GM18502 (cell line): Measurements from ENCODE around the gene KIAA0930.

ENCODE experiments used
- ATAC-seq: cut with Tn5 transposase; IDR thresholded peaks from one replicate; pipeline ENCODE4 v1.9.1; 2021; ENCODE audit warnings: mild to moderate bottlenecking; ENCODE audit not compliant: unreplicated experiment, poor library complexity

Gene KIAA0930

DNA sequence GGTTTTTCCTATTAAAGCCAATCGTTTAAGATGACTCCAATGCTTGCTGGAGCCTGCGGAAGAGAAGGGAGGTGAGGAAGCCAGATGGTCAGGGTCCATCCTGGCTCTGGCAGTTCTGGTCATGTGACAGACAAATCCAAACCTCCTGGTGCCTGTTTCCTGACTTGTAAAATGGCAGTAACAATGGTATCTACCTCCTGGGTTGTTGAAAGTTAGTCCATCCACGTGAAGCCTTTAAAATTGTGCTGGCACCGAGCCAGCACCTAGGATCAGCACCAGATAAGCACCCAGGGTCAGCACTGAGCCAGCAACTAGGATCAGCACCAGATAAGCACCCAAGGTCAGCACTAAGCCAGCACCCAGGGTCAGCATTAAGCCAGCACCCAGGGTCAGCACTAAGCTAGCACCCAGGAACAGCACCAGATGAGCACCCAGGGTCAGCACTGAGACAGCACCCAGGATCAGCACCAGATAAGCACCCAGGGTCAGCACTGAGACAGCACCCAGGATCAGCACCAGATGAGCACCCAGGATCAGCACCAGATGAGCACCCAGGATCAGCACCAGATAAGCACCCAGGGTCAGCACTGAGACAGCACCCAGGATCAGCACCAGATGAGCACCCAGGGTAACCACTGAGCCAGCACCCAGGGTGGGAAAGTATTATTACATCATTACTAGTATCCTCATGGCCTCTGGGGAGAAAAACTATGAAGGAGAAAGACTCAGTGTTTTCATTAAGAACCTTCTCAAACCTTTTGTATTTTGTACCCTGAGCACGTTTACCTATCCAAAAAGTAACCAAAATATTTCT, 17.2 kb downstream of the KIAA0930 start:
- no peak for ATAC-seq

GRCh38 chr22:45221201-45221600, 19.5 kb downstream of the KIAA0930 start:
- no peak for ATAC-seq

DNA sequence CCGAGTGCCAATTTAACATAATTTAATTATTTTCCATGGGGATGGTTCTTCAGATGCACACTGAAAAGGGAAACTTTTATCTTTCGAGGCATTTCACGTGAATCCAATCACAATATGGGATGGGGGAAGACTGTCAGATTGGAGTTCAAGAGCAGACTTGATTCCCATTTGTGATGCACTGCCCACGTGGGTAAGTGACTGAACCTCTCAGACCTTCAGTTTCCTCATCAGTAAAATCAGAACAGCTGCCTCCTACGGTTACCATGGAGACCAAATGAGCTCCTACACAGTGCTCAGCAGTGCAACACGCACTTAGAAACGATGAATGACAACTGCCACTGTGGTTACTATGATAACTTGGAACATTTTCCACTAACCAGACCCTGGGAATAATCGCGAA, 21.7 kb downstream of the KIAA0930 start:
- ATAC-seq = no peak

DNA sequence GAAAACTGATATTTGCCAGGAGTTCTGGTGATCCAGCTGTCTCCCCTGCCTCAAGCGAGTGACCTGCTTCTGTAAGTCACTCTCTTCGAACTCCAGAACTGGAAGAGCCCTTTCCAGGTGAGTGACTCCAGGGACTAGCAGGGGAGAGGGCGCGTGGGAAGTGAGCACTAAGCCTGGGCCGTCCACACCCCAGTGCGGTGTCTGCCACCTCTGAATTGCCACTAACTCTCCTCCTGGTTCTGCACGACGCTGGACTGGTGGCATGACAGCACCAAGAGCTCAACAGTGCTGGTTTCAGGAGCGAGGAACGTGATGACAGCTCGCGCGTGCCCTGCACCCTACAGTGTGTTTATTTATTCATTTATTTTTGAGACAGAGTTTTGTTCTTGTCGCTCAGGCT, 22.9 kb downstream of the KIAA0930 start:
- ATAC-seq = no peak

GRCh38 chr22:45217345-45217744, 23.3 kb downstream of the KIAA0930 start:
- no peak for ATAC-seq

GRCh38 chr22:45216133-45217003, 24.3 kb downstream of the KIAA0930 start:
- no peak for ATAC-seq

DNA sequence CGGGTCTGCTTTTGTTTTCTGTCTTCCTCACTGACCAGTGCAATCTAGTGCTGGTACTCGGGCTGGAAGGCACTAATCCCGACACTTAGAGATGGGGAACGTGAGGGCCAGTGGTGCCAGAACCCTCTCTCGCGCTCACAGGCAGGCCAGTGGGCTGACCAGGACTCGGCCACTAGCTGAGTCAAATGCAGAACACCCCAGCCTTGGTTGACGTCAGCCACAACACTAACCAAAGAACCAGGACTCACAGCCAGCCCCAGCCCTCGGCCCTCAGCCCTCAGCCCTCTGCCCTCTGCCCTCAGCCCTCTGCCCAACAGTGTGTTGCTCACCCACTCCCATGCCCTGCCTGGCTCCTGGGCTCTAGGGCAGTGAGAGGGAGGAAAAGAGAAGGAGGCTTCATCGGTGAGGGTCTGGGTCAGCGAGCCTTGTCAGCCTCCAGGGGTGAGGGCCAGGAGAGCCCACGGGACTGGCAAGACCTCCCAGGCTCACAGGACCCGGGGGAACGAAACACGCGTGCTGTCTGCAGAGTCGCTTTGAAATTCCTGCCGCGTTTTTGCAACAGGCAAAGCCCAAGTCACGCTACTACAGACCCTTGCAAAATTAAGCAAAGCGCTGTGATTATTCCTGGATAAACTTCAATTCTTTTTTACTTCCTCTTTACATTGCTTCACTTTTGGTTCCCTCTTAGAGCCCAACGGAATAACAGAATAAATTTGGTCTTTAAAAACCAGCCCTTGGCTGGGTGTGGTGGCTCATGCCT, 27.5 kb downstream of the KIAA0930 start:
- no peak for ATAC-seq

DNA sequence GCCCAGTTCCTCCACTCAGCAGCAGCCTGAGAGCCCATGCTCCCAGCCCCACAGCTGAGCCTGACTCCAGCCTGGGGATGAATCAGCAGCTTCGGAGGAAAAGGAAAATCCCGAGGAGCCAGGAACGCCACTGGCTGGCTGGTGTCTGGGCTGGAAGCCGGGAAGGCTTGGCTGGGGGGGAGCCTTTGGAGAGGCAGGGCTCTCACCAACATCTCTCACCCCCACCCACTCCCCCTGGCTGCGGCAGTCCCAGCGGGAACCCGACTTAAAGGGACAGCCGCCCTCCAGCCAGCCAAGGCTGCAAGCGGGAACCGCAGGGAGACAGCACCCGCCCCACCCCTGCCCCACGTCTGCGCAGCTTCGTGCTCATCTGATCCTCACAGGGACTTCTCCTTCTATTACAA, 28.4 kb downstream of the KIAA0930 start:
- ATAC-seq = no peak

DNA sequence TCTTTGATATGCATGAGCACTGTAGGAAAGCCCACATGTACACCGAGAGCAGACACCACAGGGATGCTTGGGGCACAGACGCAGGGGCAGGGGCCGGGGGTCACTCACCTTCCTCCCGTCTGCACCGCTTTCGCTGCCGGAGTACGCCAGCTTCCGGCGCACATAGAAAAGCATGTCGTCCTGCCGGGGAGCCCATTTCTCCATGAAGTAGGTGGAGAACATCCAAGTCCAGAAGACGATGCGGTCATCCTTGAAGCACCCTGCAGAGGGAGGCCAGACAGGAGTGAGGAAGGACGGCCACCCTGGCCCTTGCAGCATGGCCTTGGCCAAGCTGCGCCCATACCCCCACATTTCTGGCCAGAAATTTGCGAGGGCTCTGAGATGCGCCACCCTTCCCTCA, 28.8 kb downstream of the KIAA0930 start:
- no peak for ATAC-seq

GRCh38 chr22:45211435-45211834, 29.3 kb downstream of the KIAA0930 start:
- ATAC-seq = no peak

DNA sequence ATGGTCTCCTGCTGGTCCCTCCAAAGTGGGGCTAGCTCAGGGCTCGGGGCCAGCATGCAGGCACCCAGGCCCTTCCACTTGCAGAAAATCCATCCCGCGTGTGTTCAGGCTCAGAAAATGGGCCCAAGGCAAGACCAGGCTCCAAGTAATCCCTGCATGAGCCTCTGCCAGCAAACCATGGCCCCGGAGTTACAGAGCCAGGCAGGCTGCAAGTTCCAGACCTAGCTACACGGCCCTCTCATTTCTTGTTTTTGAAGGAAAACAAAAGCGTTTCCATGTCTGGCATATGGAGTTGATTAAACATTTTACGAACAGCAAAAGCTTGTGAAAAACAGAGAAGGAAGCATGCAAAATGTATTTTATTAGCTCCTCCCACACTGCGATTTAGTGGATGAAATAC, 29.7 kb downstream of the KIAA0930 start:
- ATAC-seq = no peak

DNA sequence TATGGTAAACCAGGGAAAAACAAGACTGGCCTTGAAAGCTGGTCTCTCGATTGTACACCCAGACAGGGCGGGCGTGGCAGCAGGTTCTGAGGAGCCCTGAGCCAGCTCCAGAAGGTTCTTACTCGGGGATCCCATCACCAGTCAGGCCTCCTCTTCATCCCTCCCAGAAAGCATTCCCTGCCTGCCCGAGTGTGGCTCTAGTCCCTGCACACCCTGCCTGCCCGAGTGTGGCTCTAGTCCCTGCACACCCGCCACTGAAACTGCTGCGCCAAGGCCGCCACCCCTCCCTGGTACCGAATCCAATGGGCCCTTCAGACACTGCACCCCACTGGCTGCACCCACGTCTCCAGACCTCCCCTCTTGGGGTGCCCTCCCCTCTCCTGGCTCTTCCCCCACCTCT, 30.1 kb downstream of the KIAA0930 start:
- ATAC-seq = no peak

DNA sequence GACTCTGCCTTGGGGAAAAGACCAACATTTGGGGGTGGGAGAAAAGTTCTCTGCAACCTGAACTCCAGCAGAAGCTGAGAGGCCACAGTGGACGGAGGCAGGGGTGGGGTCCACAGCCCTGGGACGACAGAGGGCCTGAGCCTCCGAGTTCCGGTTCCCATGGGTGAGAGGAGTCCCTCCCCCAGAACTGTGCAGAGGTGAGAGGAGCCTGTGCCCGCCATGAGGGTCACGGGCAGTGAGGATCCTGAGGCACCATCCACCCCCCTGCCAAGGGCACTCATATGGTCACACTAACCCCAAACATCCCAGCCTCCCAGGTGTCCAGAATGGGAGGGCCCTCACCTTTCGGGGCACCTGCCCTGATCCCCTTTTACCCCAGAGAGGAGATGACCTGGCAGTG, 30.5 kb downstream of the KIAA0930 start:
- no peak for ATAC-seq

DNA sequence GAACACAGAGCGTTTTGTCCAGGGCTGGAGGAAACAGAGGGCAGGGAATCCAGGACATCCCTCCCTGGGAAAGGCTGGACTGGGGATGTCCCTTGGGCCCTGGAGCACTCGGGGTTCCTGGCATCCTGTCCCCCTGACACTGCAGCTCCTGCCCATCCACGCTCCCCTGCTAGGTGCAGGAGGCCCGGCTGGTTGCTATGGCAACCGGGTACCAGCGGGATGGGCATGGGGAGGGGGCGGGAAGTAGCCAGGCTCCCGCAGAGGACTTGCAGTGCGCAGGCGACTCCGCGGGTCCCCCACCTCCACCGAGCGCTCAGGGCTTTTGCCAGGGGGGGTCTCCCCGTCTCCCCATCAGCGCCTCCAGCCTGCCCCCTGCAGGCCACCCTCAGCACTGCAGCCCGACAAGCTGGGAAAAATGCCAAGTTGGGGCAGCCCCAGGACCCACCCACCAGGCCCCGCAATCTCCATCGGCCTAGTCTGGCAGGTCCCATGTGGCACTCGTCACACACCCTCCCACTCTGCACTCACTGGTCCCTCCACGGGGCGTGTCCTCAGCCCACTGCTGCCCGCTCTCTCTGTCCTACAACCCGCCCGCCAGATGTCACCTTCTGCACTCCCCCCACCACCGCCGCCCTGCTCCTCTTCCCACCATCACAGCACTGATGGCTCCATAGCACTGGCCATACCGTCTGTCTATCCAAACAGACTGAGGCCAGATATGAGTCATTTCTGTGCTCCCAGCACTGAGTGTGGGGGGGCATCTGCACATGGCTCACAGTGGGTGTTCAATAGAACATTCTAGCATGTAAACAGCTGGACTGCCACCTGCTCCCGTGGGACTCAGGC, 31.5 kb downstream of the KIAA0930 start:
- ATAC-seq = no peak

GRCh38 chr22:45208696-45208992, 32.0 kb downstream of the KIAA0930 start:
- ATAC-seq = no peak

GRCh38 chr22:45207981-45208664, 32.6 kb downstream of the KIAA0930 start:
- no peak for ATAC-seq

DNA sequence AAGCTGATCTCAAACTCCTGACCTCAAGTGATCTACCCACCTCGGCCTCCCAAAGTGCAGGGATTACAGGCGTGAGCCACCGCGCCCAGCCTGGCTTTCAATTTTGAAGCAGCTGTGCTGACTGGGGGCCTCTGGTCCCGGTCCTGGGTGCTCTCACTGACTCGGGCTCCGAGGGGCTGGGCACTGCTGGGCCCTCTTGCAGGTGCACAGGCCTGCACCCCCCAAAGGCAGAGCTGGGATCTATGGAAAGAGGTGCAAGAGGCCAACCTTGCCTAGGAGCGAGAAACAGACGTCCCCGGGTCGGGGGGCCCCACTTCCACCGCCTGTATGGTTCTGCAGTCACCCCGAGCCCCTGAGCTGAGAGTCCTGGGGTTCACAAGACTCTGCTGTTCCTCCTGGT, 33.2 kb downstream of the KIAA0930 start:
- no peak for ATAC-seq

GRCh38 chr22:45206233-45206632, 34.5 kb downstream of the KIAA0930 start:
- ATAC-seq = no peak

DNA sequence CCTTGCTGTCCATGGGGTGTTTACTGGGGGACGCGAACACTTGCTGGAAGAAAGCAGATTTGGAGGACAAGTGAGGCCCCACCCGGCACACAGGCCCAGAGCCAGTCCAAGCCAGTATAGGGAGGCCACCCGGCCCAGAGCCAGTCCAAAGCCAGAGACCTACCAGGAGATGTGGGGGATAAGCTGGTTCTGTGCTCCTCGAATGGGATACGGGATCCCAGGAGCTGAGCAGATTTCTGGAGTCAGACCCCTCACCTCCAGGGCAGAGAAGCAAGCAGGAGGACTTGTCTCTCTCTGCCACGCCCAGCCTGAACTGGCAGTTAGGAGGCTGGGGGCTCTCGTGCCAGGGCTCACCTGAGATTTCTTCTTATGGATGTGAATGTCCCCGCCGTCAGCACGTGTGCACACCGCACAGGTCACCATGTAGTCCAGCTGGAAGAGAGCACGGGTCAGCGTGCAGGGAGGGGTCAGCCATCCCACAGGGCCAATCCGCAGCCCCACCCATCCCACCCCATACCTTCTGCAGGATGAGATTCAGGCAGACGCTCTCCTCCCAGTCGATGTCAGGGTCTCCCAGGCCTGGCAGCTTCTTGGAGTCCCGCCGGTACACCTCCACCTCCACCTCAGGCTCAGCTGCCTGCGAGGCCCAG, 35.3 kb downstream of the KIAA0930 start:
- ATAC-seq = no peak
